Gastrocnemius medialis (tissue), 4 donors: ENCODE measurements around the gene DUSP15.

Source experiments
- CTCF ChIP-seq, 5 experiments: fragments of 450-650 bp in 3 of 5; fragments of 200-600 bp in 2 of 5; sonication (generic) in 2 of 5; IDR thresholded peaks in 4 of 5; conservative IDR thresholded peaks in 1 of 5; 1 replicate in 4 of 5; 2 replicates in 1 of 5; pipeline ENCODE4 v1.5.1; 2016 to 2019; ENCODE audit warnings: antibody characterized with exemption in 5 of 5, mild to moderate bottlenecking in 3 of 5, moderate library complexity in 3 of 5
- POLR2A ChIP-seq, 2 donors: fragments of 450-650 bp; IDR thresholded peaks; one replicate each; pipeline ENCODE4 v1.6.1; 2017; ENCODE audit warnings: antibody characterized with exemption in 2 of 2, mild to moderate bottlenecking in 2 of 2, moderate library complexity in 2 of 2

GRCh38 chr20:31831771-31832306 is 38.5 kb downstream of the DUSP15 start:
- TF ChIP-seq CTCF (IDR thresholded peaks at IDR 0.05 in 4 of 5, conservative IDR thresholded peaks at IDR 0.05 in 1 of 5) (no peak), POLR2A (IDR thresholded peaks at IDR 0.05) (no peak)
